HTERT RPE-1 (cell line): ENCODE results near the gene MZF1.

Experiments used
- in situ Hi-C: fragments of 300-500 bp; cut with MboI; formaldehyde crosslinking; loops from 4 replicates; pipeline ENCODE4 v1.14.3; 2020; ENCODE audit warnings: low sequenced_read_pairs

The MZF1 gene

GRCh38 chr19:58515259-58515658, 57.9 kb downstream of the MZF1 start:
- in situ Hi-C loops = no loop called here

GRCh38 chr19:58514564-58515022, 58.5 kb downstream of the MZF1 start:
- in situ Hi-C loops = no loop called here

GRCh38 chr19:58513694-58514563, 59.2 kb downstream of the MZF1 start:
- in situ Hi-C loops = no loop called here

- in situ Hi-C loops = no loop called here
Observed at GRCh38 chr19:58513213-58513693, 59.9 kb downstream of the MZF1 start.
